NT2/D1 (cell line): ENCODE results near the gene ATRIP.

Source experiments
- SUZ12 ChIP-seq: IDR thresholded peaks from 2 replicates; pipeline ENCODE4 v1.6.1; 2011; ENCODE audit not compliant: insufficient read length, insufficient read depth; ENCODE audit errors: extremely low read depth
- ZNF274 ChIP-seq: IDR thresholded peaks from 2 replicates; pipeline ENCODE4 v1.6.1; 2011; ENCODE audit warnings: mild to moderate bottlenecking, low read depth, low read length

GRCh38 chr3:48502728-48503168, 56.2 kb downstream of the ATRIP start:
- TF ChIP-seq ZNF274 (no peak), SUZ12 (no peak)
